HG03558 (cell line): ENCODE data around the gene C19orf25.
"Not testable (repeated sequence)": the region's sequence is repeated elsewhere in the genome, so short reads cannot be mapped to it uniquely, and the experiment has no call there.

Source experiments
- ATAC-seq: cut with Tn5 transposase; IDR thresholded peaks from one replicate; pipeline ENCODE4 v1.9.1; 2021; ENCODE audit warnings: moderate number of reproducible peaks; ENCODE audit not compliant: unreplicated experiment; ENCODE audit errors: extremely low read depth

The C19orf25 gene

GRCh38 chr19:1483131-1483978 lies 4.3 kb upstream of the C19orf25 start:
- ATAC-seq: no peak

GRCh38 chr19:1482361-1483130 lies 3.5 kb upstream of the C19orf25 start:
- no peak for ATAC-seq

GRCh38 chr19:1481893-1482360 lies 2.9 kb upstream of the C19orf25 start:
- ATAC-seq: no peak

GRCh38 chr19:1481224-1481892 lies 2.3 kb upstream of the C19orf25 start:
- ATAC-seq: no peak

- ATAC-seq: not testable (repeated sequence)
Measured at GRCh38 chr19:1477056-1477455, 2.0 kb downstream of the C19orf25 start.

- no peak for ATAC-seq
Measured at GRCh38 chr19:1475751-1476437, 3.1 kb downstream of the C19orf25 start.

GRCh38 chr19:1474765-1475351 lies 4.2 kb downstream of the C19orf25 start:
- no peak for ATAC-seq

- ATAC-seq: no peak
Measured at GRCh38 chr19:1474011-1474764, 4.8 kb downstream of the C19orf25 start.

GRCh38 chr19:1473085-1473851 lies 5.7 kb downstream of the C19orf25 start:
- no peak for ATAC-seq

- no peak for ATAC-seq
Measured at GRCh38 chr19:1472231-1473084, 6.6 kb downstream of the C19orf25 start.

GRCh38 chr19:1471515-1472160 lies 7.4 kb downstream of the C19orf25 start:
- ATAC-seq: no peak

- ATAC-seq: no peak
Measured at GRCh38 chr19:1471010-1471514, 8.0 kb downstream of the C19orf25 start.

GRCh38 chr19:1470305-1471009 lies 8.6 kb downstream of the C19orf25 start:
- no peak for ATAC-seq

- no peak for ATAC-seq
Measured at GRCh38 chr19:1470055-1470304, 9.0 kb downstream of the C19orf25 start.

GRCh38 chr19:1469255-1470054 lies 9.6 kb downstream of the C19orf25 start:
- no peak for ATAC-seq

- ATAC-seq: no peak
Measured at GRCh38 chr19:1468821-1469254, 10.2 kb downstream of the C19orf25 start.
